ENCODE results near the gene ACSL6.

GRCh38 chr5:131942016-131942415 is 69.4 kb downstream of the ACSL6 start:
- TF ChIP-seq CTCF (IDR thresholded peaks at IDR 0.05), result no peak
- TF ChIP-seq EZH2 (IDR thresholded peaks at IDR 0.05; ENCODE audit: borderline replicate concordance, insufficient read depth, low read depth, low read length, poor library complexity, severe bottlenecking), result no peak
